Memory B cell (primary cell): ENCODE results near the gene CAMK2N2.

Experiments used
- ATAC-seq: fragments of 150-1000 bp; cut with Tn5 transposase; 2 replicates; pipeline ENCODE4 v1.10.0; 2021; ENCODE audit warnings: low read depth, mild to moderate bottlenecking, moderate library complexity
- DNase-seq, 2 donors: peaks; one replicate each; pipeline ENCODE4 v3.0.0; 2022; ENCODE audit warnings: low spot score in 2 of 2
- H3K27ac Mint-ChIP-seq: one replicate; pipeline ENCODE4 v1.8.0; 2022; ENCODE audit warnings: mild to moderate bottlenecking, moderate library complexity, mixed read lengths
- H3K27me3 Mint-ChIP-seq: one replicate; pipeline ENCODE4 v1.8.0; 2022; ENCODE audit warnings: mixed read lengths
- H3K36me3 Mint-ChIP-seq: one replicate; pipeline ENCODE4 v1.8.0; 2022; ENCODE audit warnings: mild to moderate bottlenecking, mixed read lengths
- H3K4me1 Mint-ChIP-seq: one replicate; pipeline ENCODE4 v1.8.0; 2022; ENCODE audit warnings: mixed read lengths
- H3K4me3 Mint-ChIP-seq: one replicate; pipeline ENCODE4 v1.8.0; 2022; ENCODE audit warnings: mild to moderate bottlenecking, moderate library complexity, mixed read lengths
- H3K9me3 Mint-ChIP-seq: one replicate; pipeline ENCODE4 v1.8.0; 2022; ENCODE audit warnings: mixed read lengths

Gene CAMK2N2

GRCh38 chr3:184261270-184261853 is at the start of gene CAMK2N2:
CAMK2N2 (minus strand) TSS chr3:184261553; CDS start chr3:184261285, 268 bp downstream.
- DNase-seq (no peak), ATAC-seq (peak; percentile 64)
- Mint-ChIP-seq H3K4me3 (peak within 1 kb of the TSS; percentile 77), H3K9me3 (no peaks in the 10 kb centered on the region), H3K4me1 (peaks cover 19% of the 10 kb centered on the region), H3K36me3 (peaks cover 6% of the 10 kb centered on the region), H3K27ac (no peak within 1 kb of the TSS), H3K27me3 (peaks cover 28% of the 10 kb centered on the region)

GRCh38 chr3:184308744-184309143 is 47.4 kb upstream of the CAMK2N2 start:
- Mint-ChIP-seq H3K36me3 (peaks cover 30% of the 10 kb centered on the region), H3K4me3 (no peak overlapping the region), H3K27me3 (no peaks in the 10 kb centered on the region), H3K9me3 (no peaks in the 10 kb centered on the region), H3K27ac (no peak overlapping the region), H3K4me1 (peaks cover 2% of the 10 kb centered on the region)
- no peak for DNase-seq
- no peak for ATAC-seq

- DNase-seq (no peak), ATAC-seq (no peak)
- no peak overlapping the region for H3K27ac Mint-ChIP-seq
- no peak overlapping the region for H3K4me3 Mint-ChIP-seq
- no peaks in the 10 kb centered on the region for H3K9me3 Mint-ChIP-seq
- H3K36me3 Mint-ChIP-seq, result peaks cover 37% of the 10 kb centered on the region
- H3K4me1 Mint-ChIP-seq, result peaks cover 2% of the 10 kb centered on the region
- no peaks in the 10 kb centered on the region for H3K27me3 Mint-ChIP-seq
Measured at GRCh38 chr3:184307915-184308314, 46.6 kb upstream of the CAMK2N2 start.

GRCh38 chr3:184306341-184306972 is 45.1 kb upstream of the CAMK2N2 start:
- Mint-ChIP-seq H3K27ac (peak overlapping the region; percentile 6), H3K27me3 (no peaks in the 10 kb centered on the region), H3K4me1 (peaks cover 2% of the 10 kb centered on the region), H3K36me3 (peaks cover 39% of the 10 kb centered on the region), H3K9me3 (no peaks in the 10 kb centered on the region), H3K4me3 (no peak overlapping the region)
- ATAC-seq, result no peak
- DNase-seq, result no peak

GRCh38 chr3:184305577-184305976 is 44.2 kb upstream of the CAMK2N2 start:
- Mint-ChIP-seq H3K27me3 (no peaks in the 10 kb centered on the region), H3K4me3 (no peak overlapping the region), H3K27ac (no peak overlapping the region), H3K9me3 (no peaks in the 10 kb centered on the region), H3K36me3 (peaks cover 39% of the 10 kb centered on the region), H3K4me1 (peaks cover 3% of the 10 kb centered on the region)
- DNase-seq (no peak), ATAC-seq (peak; percentile 59)

GRCh38 chr3:184300378-184300720 is 39.0 kb upstream of the CAMK2N2 start:
- peak overlapping the region; percentile 87 for H3K4me3 Mint-ChIP-seq
- no peak for ATAC-seq
- peaks cover 15% of the 10 kb centered on the region for H3K4me1 Mint-ChIP-seq
- DNase-seq, result no peak
- no peak overlapping the region for H3K27ac Mint-ChIP-seq
- H3K36me3 Mint-ChIP-seq, result peaks cover 15% of the 10 kb centered on the region
- no peaks in the 10 kb centered on the region for H3K27me3 Mint-ChIP-seq
- no peaks in the 10 kb centered on the region for H3K9me3 Mint-ChIP-seq

GRCh38 chr3:184299488-184300377 is 38.4 kb upstream of the CAMK2N2 start:
- DNase-seq (no peak), ATAC-seq (no peak)
- peak overlapping the region; percentile 79 for H3K27ac Mint-ChIP-seq
- no peaks in the 10 kb centered on the region for H3K9me3 Mint-ChIP-seq
- no peaks in the 10 kb centered on the region for H3K27me3 Mint-ChIP-seq
- H3K4me3 Mint-ChIP-seq, result peak overlapping the region; percentile 87
- peaks cover 15% of the 10 kb centered on the region for H3K4me1 Mint-ChIP-seq
- H3K36me3 Mint-ChIP-seq, result peaks cover 15% of the 10 kb centered on the region

GRCh38 chr3:184298759-184299487 is 37.6 kb upstream of the CAMK2N2 start, which contains the start of gene PSMD2:
PSMD2 (plus strand) TSS chr3:184299241; CDS start chr3:184299267, 26 bp downstream.
- Mint-ChIP-seq H3K27ac (peak within 1 kb of the TSS; percentile 79), H3K27me3 (no peaks in the 10 kb centered on the region), H3K4me1 (peaks cover 13% of the 10 kb centered on the region), H3K36me3 (peaks cover 11% of the 10 kb centered on the region), H3K4me3 (peak within 1 kb of the TSS; percentile 87), H3K9me3 (no peaks in the 10 kb centered on the region)
- ATAC-seq (peak; percentile 92), DNase-seq (peak; percentile 93 to 95)

GRCh38 chr3:184296616-184297015 is 35.3 kb upstream of the CAMK2N2 start:
- DNase-seq (no peak), ATAC-seq (no peak)
- peaks cover 13% of the 10 kb centered on the region for H3K4me1 Mint-ChIP-seq
- H3K9me3 Mint-ChIP-seq, result no peaks in the 10 kb centered on the region
- H3K36me3 Mint-ChIP-seq, result no peaks in the 10 kb centered on the region
- peak overlapping the region; percentile 62 for H3K4me3 Mint-ChIP-seq
- peaks cover 3% of the 10 kb centered on the region for H3K27me3 Mint-ChIP-seq
- H3K27ac Mint-ChIP-seq, result no peak overlapping the region

GRCh38 chr3:184295771-184296170 is 34.4 kb upstream of the CAMK2N2 start:
- no peak overlapping the region for H3K27ac Mint-ChIP-seq
- no peak overlapping the region for H3K4me3 Mint-ChIP-seq
- peaks cover 5% of the 10 kb centered on the region for H3K27me3 Mint-ChIP-seq
- no peaks in the 10 kb centered on the region for H3K9me3 Mint-ChIP-seq
- peaks cover 13% of the 10 kb centered on the region for H3K4me1 Mint-ChIP-seq
- no peak for ATAC-seq
- H3K36me3 Mint-ChIP-seq, result no peaks in the 10 kb centered on the region
- no peak for DNase-seq

- DNase-seq (no peak), ATAC-seq (no peak)
- H3K27me3 Mint-ChIP-seq, result peaks cover 5% of the 10 kb centered on the region
- H3K36me3 Mint-ChIP-seq, result no peaks in the 10 kb centered on the region
- H3K9me3 Mint-ChIP-seq, result no peaks in the 10 kb centered on the region
- no peak overlapping the region for H3K27ac Mint-ChIP-seq
- no peak overlapping the region for H3K4me3 Mint-ChIP-seq
- no peaks in the 10 kb centered on the region for H3K4me1 Mint-ChIP-seq
Measured at GRCh38 chr3:184291738-184292445, 30.5 kb upstream of the CAMK2N2 start.

GRCh38 chr3:184291044-184291737 is 29.8 kb upstream of the CAMK2N2 start:
- peaks cover 6% of the 10 kb centered on the region for H3K27me3 Mint-ChIP-seq
- ATAC-seq (no peak), DNase-seq (no peak)
- no peak overlapping the region for H3K27ac Mint-ChIP-seq
- no peaks in the 10 kb centered on the region for H3K4me1 Mint-ChIP-seq
- no peaks in the 10 kb centered on the region for H3K9me3 Mint-ChIP-seq
- no peak overlapping the region for H3K4me3 Mint-ChIP-seq
- no peaks in the 10 kb centered on the region for H3K36me3 Mint-ChIP-seq

- DNase-seq (no peak), ATAC-seq (no peak)
- no peak overlapping the region for H3K4me3 Mint-ChIP-seq
- peaks cover 13% of the 10 kb centered on the region for H3K27me3 Mint-ChIP-seq
- no peak overlapping the region for H3K27ac Mint-ChIP-seq
- no peaks in the 10 kb centered on the region for H3K9me3 Mint-ChIP-seq
- H3K4me1 Mint-ChIP-seq, result no peaks in the 10 kb centered on the region
- no peaks in the 10 kb centered on the region for H3K36me3 Mint-ChIP-seq
Measured at GRCh38 chr3:184290331-184290730, 29.0 kb upstream of the CAMK2N2 start.
